ENCODE data around the gene SNCB. TPM values are rescaled to one million over a fixed set of nuclear protein-coding genes. Genes with fewer than 3 reads are reported as not detected.

The SNCB gene
- total and polyA plus RNA-seq, 2 of the 8 experiments (the other 6 are each of a cell fraction or from before 2014, with no cell fraction given): 4.2 to 5.9 TPM

- TF ChIP-seq E2F6 (IDR thresholded peaks at IDR 0.05) (no peak), EGR1 (IDR thresholded peaks at IDR 0.05; ENCODE audit: borderline replicate concordance, low read depth, low read length) (no peak), SRF (IDR thresholded peaks at IDR 0.05; ENCODE audit: low read depth, low read length) (no peak), SP2 (IDR thresholded peaks at IDR 0.05; ENCODE audit: low read length) (no peak), CHD1 (IDR thresholded peaks at IDR 0.05; ENCODE audit: low read depth, low read length) (no peak), TBP (IDR thresholded peaks at IDR 0.05; ENCODE audit: low read depth, low read length) (no peak), EP300 (IDR thresholded peaks at IDR 0.05; ENCODE audit: borderline replicate concordance in 1 of 2, low read depth in 2 of 2, low read length in 2 of 2) (no peak), SIRT6 (IDR thresholded peaks at IDR 0.05; ENCODE audit: low read length) (no peak), CEBPB (IDR thresholded peaks at IDR 0.05; ENCODE audit: low read depth, low read length) (no peak)
Measured at GRCh38 chr5:176659860-176660461, 29.6 kb upstream of the SNCB start (continued).
